Measurements from ENCODE around the gene LCN10. TPM values are rescaled to one million over a fixed set of nuclear protein-coding genes. Genes with fewer than 3 reads are reported as not detected.

Gene LCN10
- total RNA-seq, 1 experiment from 2014 or later = 1.5 TPM

DNA sequence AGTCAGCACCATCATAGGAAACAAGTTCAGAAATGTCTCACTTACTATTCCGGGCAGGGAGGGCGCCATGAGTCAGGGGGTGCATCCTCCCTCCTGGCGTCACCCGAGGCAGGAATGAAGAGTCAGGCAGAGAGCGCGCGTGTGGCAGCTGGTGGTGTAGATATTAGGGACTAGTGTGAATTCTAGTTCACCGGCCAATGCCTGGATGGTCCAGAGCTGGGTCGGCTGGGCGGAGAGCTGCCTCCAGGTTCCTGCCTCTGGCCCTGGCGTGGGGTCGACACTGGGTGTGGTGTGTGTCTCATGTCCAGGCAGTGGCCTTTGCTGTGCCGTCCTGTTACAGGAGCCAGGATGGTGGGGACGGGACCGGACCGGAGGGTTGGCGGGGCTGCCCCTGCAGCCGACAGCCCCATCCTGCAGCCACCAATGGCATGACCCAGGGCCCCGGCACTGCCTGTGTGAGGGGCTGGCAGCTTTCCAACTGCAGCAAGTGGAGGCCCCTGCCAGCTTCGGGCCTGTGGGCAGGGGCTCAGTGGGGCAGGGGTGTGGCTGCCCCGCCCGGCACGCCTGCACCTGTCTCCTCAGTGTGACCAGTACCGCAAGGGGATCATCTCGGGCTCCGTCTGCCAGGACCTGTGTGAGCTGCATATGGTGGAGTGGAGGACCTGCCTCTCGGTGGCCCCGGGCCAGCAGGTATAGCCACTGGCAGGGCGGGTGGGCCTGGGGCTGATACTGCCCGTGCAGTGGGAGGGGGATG lies 21.2 kb downstream of the LCN10 start:
- Histone ChIP-seq H4K5ac (ENCODE audit: insufficient read length, low read depth, low read length) (no peak overlapping the region), H3T11ph (ENCODE audit: low read length) (no peak overlapping the region), H3K9me3 (ENCODE audit: control insufficient read depth, low read depth, low read length) (no peaks in the 10 kb centered on the region), H3K9ac (ENCODE audit: extremely low read depth, insufficient read length, low read length) (no peak overlapping the region), H4K8ac (replicated peaks; ENCODE audit: insufficient read length, low read depth, low read length) (no peak overlapping the region), H3K4ac (ENCODE audit: low read depth, low read length) (no peak overlapping the region), H3K14ac (ENCODE audit: insufficient read depth, low read length) (no peak overlapping the region), H3K4me2 (ENCODE audit: insufficient read depth, insufficient read length, low read length) (no peak overlapping the region), H2AK5ac (ENCODE audit: insufficient read length, low read length) (no peak overlapping the region), H3K4me1 (ENCODE audit: insufficient read depth, low read length) (no peaks in the 10 kb centered on the region), H4K91ac (ENCODE audit: insufficient read length, low read depth, low read length) (no peak overlapping the region), H2AFZ (ENCODE audit: low read length) (no peak overlapping the region), H3K23ac (ENCODE audit: insufficient read length, low read depth, low read length) (no peak overlapping the region), H4K20me1 (ENCODE audit: control insufficient read depth, insufficient read depth, insufficient read length) (no peaks in the 10 kb centered on the region), H3K23me2 (ENCODE audit: insufficient read length, low read depth, low read length, poor library complexity, severe bottlenecking) (no peaks in the 10 kb centered on the region), H3K27ac (ENCODE audit: insufficient read length, low read depth, low read length) (no peak overlapping the region), H3K79me1 (ENCODE audit: insufficient read depth, low read depth, low read length, poor library complexity, severe bottlenecking) (peaks cover 5% of the 10 kb centered on the region), H3K18ac (ENCODE audit: insufficient read length, low read depth, low read length) (no peak overlapping the region), H2BK20ac (ENCODE audit: low read depth, low read length, poor library complexity, severe bottlenecking) (no peak overlapping the region), H2BK12ac (ENCODE audit: insufficient read length, low read depth, low read length) (no peak overlapping the region), H2BK120ac (ENCODE audit: low read depth, low read length, poor library complexity, severe bottlenecking) (no peak overlapping the region), H3K56ac (ENCODE audit: insufficient read length, low read depth, low read length) (no peak overlapping the region), H3K79me2 (ENCODE audit: insufficient read depth, low read length) (peaks cover 3% of the 10 kb centered on the region; the same call in 1 of the 2 replicates), H2BK15ac (ENCODE audit: low read depth, low read length) (no peak overlapping the region), H2BK5ac (ENCODE audit: insufficient read length, low read length) (no peak overlapping the region), H3K27me3 (ENCODE audit: insufficient read depth, low read length) (no peaks in the 10 kb centered on the region)
- Mint-ChIP-seq H3K4me1 (peaks cover 9 to 15% of the 10 kb centered on the region in 2 experiments), H3K9me3 (no peaks in the 10 kb centered on the region; a peak in 1 of 5 replicates), H3K4me3 (no peak overlapping the region), H3K27ac (peak overlapping the region in 1 of 3 experiments; percentile 71; a peak in 2 of 7 replicates), H3K27me3 (ENCODE audit: low read depth) (no peaks in the 10 kb centered on the region; the same call in 1 of the 2 replicates), H3K36me3 (ENCODE audit: insufficient read depth in 1 of 3, low read depth in 3 of 3) (peaks cover 26 to 36% (median 30%) of the 10 kb centered on the region in 3 experiments; a peak in 6 of 7 replicates)
- TF ChIP-seq, protein P1, sequence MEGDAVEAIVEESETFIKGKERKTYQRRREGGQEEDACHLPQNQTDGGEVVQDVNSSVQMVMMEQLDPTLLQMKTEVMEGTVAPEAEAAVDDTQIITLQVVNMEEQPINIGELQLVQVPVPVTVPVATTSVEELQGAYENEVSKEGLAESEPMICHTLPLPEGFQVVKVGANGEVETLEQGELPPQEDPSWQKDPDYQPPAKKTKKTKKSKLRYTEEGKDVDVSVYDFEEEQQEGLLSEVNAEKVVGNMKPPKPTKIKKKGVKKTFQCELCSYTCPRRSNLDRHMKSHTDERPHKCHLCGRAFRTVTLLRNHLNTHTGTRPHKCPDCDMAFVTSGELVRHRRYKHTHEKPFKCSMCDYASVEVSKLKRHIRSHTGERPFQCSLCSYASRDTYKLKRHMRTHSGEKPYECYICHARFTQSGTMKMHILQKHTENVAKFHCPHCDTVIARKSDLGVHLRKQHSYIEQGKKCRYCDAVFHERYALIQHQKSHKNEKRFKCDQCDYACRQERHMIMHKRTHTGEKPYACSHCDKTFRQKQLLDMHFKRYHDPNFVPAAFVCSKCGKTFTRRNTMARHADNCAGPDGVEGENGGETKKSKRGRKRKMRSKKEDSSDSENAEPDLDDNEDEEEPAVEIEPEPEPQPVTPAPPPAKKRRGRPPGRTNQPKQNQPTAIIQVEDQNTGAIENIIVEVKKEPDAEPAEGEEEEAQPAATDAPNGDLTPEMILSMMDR (conservative IDR thresholded peaks at IDR 0.05) = no peak
- DNase-seq = peak; percentile 32
- no CpG with 5 or more reads among the region's 30 CpGs for WGBS (ENCODE audit: extremely low coverage, insufficient read length, low lambda C conversion rate)
